NCI-H345 (cell line): Measurements from ENCODE around the gene ZNF684.
"Not testable (repeated sequence)": the region's sequence is repeated elsewhere in the genome, so short reads cannot be mapped to it uniquely, and the experiment has no call there.

Source experiments
- DNase-seq: peaks from one replicate; lab custom pipeline; 2025; lab: John Stamatoyannopoulos, UW

The ZNF684 gene

DNA sequence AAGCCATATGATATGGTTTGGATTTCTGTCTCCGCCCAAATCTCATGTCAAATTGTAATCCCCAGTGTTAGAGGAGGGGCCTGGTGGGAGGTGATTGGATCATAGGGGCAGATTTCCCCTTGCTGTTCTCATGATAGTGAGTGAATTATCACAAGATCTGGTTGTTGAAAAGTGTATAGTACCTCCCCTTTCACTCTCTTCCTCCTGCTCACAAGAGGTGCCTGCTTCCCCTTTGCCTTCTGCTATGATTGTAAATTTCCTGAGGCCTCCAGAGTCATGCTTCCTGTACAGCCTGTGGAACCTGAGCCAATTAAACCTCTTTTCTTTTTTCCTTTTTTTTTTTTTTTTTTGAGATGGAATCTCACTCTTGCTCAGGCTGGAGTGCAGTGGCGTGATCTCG lies 43.4 kb downstream of the ZNF684 start:
- DNase-seq: not testable (repeated sequence)

GRCh38 chr1:40575336-40575735 lies 43.9 kb downstream of the ZNF684 start:
- DNase-seq: no peak

GRCh38 chr1:40582116-40582515 lies 50.7 kb downstream of the ZNF684 start:
- no peak for DNase-seq

DNA sequence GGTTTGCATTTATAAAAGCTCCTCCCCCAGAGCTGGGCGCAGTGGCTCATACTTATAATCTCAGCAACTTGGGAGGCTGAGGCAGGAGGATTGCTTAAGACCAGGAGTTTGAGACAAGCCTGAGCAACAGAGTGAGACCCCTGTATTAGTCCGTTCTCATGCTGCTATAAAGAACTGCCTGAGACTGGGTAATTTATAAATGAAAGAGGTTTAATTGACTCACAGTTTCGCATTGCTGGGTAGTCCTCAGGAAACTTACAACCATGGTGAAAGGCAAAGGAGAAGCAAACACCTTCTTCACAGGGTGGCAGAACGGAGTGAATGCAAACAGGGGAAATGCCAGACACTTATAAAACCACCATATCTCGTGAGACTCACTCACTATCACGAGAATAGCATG lies 52.5 kb downstream of the ZNF684 start:
- DNase-seq: no peak

DNA sequence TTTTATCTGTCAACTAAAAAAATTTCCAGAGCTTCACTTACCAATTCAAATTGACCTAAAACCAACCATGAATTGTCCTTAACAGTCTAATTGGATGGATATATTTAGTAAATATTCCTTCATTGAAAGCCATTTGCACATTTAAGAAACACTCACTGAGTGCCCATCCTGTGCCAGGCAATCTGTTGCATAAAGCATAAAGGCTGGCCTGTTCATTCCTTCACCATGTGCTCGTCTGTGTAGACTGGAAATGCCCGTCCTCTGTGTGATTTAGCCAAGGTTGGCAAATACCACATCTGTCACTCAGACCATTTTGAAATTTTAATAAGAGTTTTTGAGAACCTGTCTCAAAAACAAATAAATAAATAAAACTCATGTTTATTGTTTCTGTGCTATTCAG lies 57.1 kb downstream of the ZNF684 start:
- no peak for DNase-seq

- DNase-seq: peak; percentile 2
Observed at GRCh38 chr1:40592107-40592803, 60.8 kb downstream of the ZNF684 start.

DNA sequence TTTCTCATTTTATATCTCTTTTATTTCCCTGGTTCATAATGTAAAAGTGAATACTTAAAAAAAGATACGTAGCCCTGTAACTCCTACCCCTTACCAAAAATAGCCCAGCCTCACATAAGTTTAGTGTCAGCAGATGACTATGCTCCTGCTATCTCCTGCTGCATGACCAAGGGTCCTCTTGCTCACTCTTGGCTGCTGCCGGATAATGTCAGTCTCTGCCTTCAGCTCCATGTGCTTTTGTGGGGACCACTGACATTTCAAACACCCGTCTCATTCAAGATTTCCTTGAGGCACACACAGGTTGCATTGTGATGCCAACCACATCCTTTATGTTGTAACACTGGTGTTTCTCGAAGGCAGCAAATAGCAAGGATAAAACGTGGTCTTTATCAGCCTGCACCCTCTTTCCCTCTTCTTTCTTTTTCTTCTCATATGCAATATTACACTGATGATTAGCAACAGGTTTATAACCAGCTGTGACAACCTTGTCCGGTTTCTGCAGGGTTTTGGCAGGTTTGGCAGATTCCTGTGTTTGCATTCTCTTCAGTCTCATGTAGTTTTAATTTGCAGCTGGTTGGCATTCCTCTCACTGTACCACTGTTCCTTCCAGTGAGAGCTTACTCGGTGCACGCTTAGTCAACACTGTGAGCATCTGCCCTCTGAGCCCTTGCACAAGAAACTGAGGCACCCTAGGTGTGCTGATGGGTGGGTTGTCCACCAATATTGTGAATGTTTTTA lies 62.2 kb downstream of the ZNF684 start:
- DNase-seq: no peak

GRCh38 chr1:40594187-40594531 lies 62.7 kb downstream of the ZNF684 start:
- peak; percentile 2 for DNase-seq

DNA sequence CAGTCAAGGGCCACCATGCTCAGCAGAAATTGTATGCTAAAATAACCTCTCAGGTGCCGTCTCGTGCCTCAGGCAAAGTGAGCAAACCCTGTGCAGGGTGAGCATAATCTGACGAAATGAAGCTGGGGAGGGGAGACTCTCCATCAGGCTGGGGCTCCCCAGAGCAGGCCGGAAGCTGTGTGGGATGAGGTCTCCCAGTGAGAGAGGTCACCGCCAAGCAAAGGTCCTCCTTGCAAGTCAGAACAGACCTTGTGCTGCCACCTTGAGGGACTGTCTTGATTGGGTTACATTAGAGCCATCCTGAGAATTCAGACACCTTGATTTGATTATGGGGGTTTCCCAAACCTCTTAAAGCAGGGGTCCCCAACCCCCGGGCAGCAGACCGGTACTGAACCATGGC lies 64.2 kb downstream of the ZNF684 start:
- no peak for DNase-seq
